ENCODE results near the gene RTN4RL1.

DNA sequence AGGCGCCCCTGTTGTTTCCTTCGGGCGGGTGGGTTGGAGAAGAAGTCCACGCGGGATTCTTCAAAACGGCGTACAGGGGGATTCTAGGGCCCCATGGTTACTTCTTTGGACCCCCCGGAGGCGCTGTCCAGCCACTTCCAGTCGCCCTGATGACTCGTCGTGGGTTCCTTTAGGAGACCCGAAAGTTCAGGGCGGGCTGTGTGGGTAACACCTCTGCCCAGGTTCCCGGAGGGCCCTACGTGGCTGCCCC lies 29.1 kb upstream of the RTN4RL1 start:
- TF ChIP-seq, protein P1, sequence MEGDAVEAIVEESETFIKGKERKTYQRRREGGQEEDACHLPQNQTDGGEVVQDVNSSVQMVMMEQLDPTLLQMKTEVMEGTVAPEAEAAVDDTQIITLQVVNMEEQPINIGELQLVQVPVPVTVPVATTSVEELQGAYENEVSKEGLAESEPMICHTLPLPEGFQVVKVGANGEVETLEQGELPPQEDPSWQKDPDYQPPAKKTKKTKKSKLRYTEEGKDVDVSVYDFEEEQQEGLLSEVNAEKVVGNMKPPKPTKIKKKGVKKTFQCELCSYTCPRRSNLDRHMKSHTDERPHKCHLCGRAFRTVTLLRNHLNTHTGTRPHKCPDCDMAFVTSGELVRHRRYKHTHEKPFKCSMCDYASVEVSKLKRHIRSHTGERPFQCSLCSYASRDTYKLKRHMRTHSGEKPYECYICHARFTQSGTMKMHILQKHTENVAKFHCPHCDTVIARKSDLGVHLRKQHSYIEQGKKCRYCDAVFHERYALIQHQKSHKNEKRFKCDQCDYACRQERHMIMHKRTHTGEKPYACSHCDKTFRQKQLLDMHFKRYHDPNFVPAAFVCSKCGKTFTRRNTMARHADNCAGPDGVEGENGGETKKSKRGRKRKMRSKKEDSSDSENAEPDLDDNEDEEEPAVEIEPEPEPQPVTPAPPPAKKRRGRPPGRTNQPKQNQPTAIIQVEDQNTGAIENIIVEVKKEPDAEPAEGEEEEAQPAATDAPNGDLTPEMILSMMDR (IDR thresholded peaks at IDR 0.05; ENCODE audit: insufficient read depth, low read length, poor library complexity, severe bottlenecking): no peak
- 0 out of 2 replicates have a peak, but pooled peaks have one; percentile 75 for TF ChIP-seq EZH2phosphoT487 (conservative IDR thresholded peaks at IDR 0.05; ENCODE audit: low read length)

Measured in SU-DHL-6 (cell line).